Measurements from ENCODE around the gene BCL2A1.
"Not testable (repeated sequence)": the region's sequence is repeated elsewhere in the genome, so short reads cannot be mapped to it uniquely, and the experiment has no call there.

Gene BCL2A1

GRCh38 chr15:79960502-79961212 is 10.3 kb downstream of the BCL2A1 start:
- no peak for DNase-seq (ENCODE audit: low spot score)

- DNase-seq (ENCODE audit: low spot score) = no peak
Measured at GRCh38 chr15:79957741-79958140, 13.3 kb downstream of the BCL2A1 start.

- DNase-seq (ENCODE audit: low spot score) = no peak
Measured at GRCh38 chr15:79956354-79956939, 14.5 kb downstream of the BCL2A1 start.

- DNase-seq (ENCODE audit: low spot score) = no peak
Measured at GRCh38 chr15:79954661-79955060, 16.3 kb downstream of the BCL2A1 start.

GRCh38 chr15:79953951-79954444 is 17.0 kb downstream of the BCL2A1 start:
- no peak for DNase-seq (ENCODE audit: low spot score)

GRCh38 chr15:79952329-79952728 is 18.7 kb downstream of the BCL2A1 start:
- DNase-seq (ENCODE audit: low spot score) = peak; percentile 31

GRCh38 chr15:79950247-79950646 is 20.7 kb downstream of the BCL2A1 start:
- DNase-seq (ENCODE audit: low spot score) = no peak

GRCh38 chr15:79948761-79949160 is 22.2 kb downstream of the BCL2A1 start:
- no peak for DNase-seq (ENCODE audit: low spot score)

- no peak for DNase-seq (ENCODE audit: low spot score)
Measured at GRCh38 chr15:79948095-79948695, 22.8 kb downstream of the BCL2A1 start.

- DNase-seq (ENCODE audit: low spot score) = no peak
Measured at GRCh38 chr15:79947009-79947408, 24.0 kb downstream of the BCL2A1 start.

- DNase-seq (ENCODE audit: low spot score) = no peak
Measured at GRCh38 chr15:79944622-79945021, 26.4 kb downstream of the BCL2A1 start.

- DNase-seq (ENCODE audit: low spot score) = no peak
Measured at GRCh38 chr15:79943820-79944219, 27.2 kb downstream of the BCL2A1 start.

- DNase-seq (ENCODE audit: low spot score) = no peak
Measured at GRCh38 chr15:79942741-79943481, 28.1 kb downstream of the BCL2A1 start.

- no peak for DNase-seq (ENCODE audit: low spot score)
Measured at GRCh38 chr15:79939399-79939798, 31.6 kb downstream of the BCL2A1 start.

- DNase-seq (ENCODE audit: low spot score) = no peak
Measured at GRCh38 chr15:79938143-79938542, 32.9 kb downstream of the BCL2A1 start.

- not testable (repeated sequence) for DNase-seq (ENCODE audit: low spot score)
Measured at GRCh38 chr15:79935556-79936201, 35.3 kb downstream of the BCL2A1 start.

GRCh38 chr15:79933231-79933630 is 37.8 kb downstream of the BCL2A1 start:
- DNase-seq (ENCODE audit: low spot score) = no peak

- DNase-seq (ENCODE audit: low spot score) = peak; percentile 29
Measured at GRCh38 chr15:79932447-79932846, 38.5 kb downstream of the BCL2A1 start.

- DNase-seq (ENCODE audit: low spot score) = no peak
Measured at GRCh38 chr15:79930516-79930915, 40.5 kb downstream of the BCL2A1 start.

- no peak for DNase-seq (ENCODE audit: low spot score)
Measured at GRCh38 chr15:79929412-79929811, 41.6 kb downstream of the BCL2A1 start.

- DNase-seq (ENCODE audit: low spot score) = not testable (repeated sequence)
Measured at GRCh38 chr15:79926116-79926515, 44.9 kb downstream of the BCL2A1 start.

- no peak for DNase-seq (ENCODE audit: low spot score)
Measured at GRCh38 chr15:79924379-79924778, 46.6 kb downstream of the BCL2A1 start.
